ENCODE measurements around the gene OR10AD1. TPM values are rescaled to one million over a fixed set of nuclear protein-coding genes. Genes with fewer than 3 reads are reported as not detected.

The OR10AD1 gene
- total RNA-seq, 1 donor from 2014 or later: not detected

DNA sequence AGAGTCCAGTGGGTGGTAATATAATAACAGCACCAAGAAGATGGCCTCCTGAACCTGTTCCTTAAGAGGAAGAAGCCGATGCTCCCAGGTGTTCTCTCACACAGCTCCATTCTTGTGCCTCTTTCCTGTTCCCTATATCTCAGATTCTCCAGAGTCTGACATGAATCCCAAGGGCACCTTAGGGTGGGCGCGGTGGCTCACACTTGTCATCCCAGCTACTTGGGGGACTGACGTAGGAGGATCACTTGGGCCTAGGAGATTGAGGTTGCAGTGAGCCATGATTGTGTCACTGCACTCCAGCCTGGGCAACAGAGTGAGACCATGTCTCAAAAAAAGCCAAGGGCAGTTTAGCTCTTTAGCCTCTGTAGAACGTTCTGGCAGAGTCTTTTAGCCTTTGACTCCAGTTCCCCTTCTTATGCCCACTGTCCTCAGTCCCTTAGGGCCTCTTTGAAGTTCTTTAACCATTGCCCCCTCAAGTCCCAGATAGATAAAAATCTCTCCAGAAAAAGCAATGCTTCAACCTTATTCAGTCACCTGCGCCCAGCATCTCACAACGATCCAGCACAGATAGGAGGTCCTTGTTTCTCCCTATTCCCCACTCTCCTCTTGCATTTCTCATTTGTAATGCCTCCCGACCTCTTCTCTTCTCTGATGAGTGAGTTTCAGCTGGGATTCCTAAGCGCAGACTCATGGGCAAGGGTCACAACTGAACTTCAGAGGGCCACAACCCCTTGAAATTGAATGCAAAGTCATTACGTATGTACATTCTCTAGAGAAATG is 15.0 kb downstream of the OR10AD1 start:
- Mint-ChIP-seq H3K9me3 (no peaks in the 10 kb centered on the region), H3K36me3 (ENCODE audit: low read depth) (no peaks in the 10 kb centered on the region), H3K27me3 (ENCODE audit: insufficient read depth) (peaks cover 48% of the 10 kb centered on the region), H3K4me3 (no peak overlapping the region), H3K27ac (no peak overlapping the region), H3K4me1 (ENCODE audit: low read depth) (peaks cover 13% of the 10 kb centered on the region)
- intact Hi-C loops (cut with micrococcal nuclease): loop anchor here (2.0 kb wide), 2 partner anchors 23 to 431 kb away; no protein-coding TSS in a partner anchor
- no peak for DNase-seq (ENCODE audit: low spot score)

- Mint-ChIP-seq H3K4me3 (peak overlapping the region; percentile 67), H3K9me3 (no peaks in the 10 kb centered on the region), H3K36me3 (ENCODE audit: low read depth) (no peaks in the 10 kb centered on the region), H3K27ac (no peak overlapping the region), H3K27me3 (ENCODE audit: insufficient read depth) (peaks cover 60% of the 10 kb centered on the region), H3K4me1 (ENCODE audit: low read depth) (peaks cover 35% of the 10 kb centered on the region)
- intact Hi-C loops (cut with micrococcal nuclease): no loop called here
- no peak for DNase-seq (ENCODE audit: low spot score)
Observed at GRCh38 chr12:48185181-48185919, 17.7 kb downstream of the OR10AD1 start.

- peak overlapping the region; percentile 67 for H3K4me3 Mint-ChIP-seq
- intact Hi-C loops (cut with micrococcal nuclease): loop anchor here (5.0 kb wide), 4 partner anchors 77 to 477 kb away; partner anchors contain the start of genes COL2A1, RPAP3 and SENP1
- DNase-seq (ENCODE audit: low spot score): no peak
- H3K36me3 Mint-ChIP-seq (ENCODE audit: low read depth): peaks cover under 1% of the 10 kb centered on the region
- H3K4me1 Mint-ChIP-seq (ENCODE audit: low read depth): peaks cover 35% of the 10 kb centered on the region
- peak overlapping the region; percentile 29 for H3K27ac Mint-ChIP-seq
- peaks cover 57% of the 10 kb centered on the region for H3K27me3 Mint-ChIP-seq (ENCODE audit: insufficient read depth)
- H3K9me3 Mint-ChIP-seq: no peaks in the 10 kb centered on the region
Observed at GRCh38 chr12:48184549-48184922, 18.6 kb downstream of the OR10AD1 start.

GRCh38 chr12:48183876-48184548 is 19.1 kb downstream of the OR10AD1 start:
- H3K9me3 Mint-ChIP-seq: no peaks in the 10 kb centered on the region
- intact Hi-C loops (cut with micrococcal nuclease): loop anchor here (1.0 to 5.0 kb wide), 6 partner anchors 15 to 477 kb away; partner anchors contain the start of genes ASB8, COL2A1, RPAP3 and SENP1
- H3K4me3 Mint-ChIP-seq: peak overlapping the region; percentile 91
- H3K27ac Mint-ChIP-seq: peak overlapping the region; percentile 11
- DNase-seq (ENCODE audit: low spot score): no peak
- peaks cover 51% of the 10 kb centered on the region for H3K27me3 Mint-ChIP-seq (ENCODE audit: insufficient read depth)
- H3K4me1 Mint-ChIP-seq (ENCODE audit: low read depth): peaks cover 35% of the 10 kb centered on the region
- peaks cover 2% of the 10 kb centered on the region for H3K36me3 Mint-ChIP-seq (ENCODE audit: low read depth)

DNA sequence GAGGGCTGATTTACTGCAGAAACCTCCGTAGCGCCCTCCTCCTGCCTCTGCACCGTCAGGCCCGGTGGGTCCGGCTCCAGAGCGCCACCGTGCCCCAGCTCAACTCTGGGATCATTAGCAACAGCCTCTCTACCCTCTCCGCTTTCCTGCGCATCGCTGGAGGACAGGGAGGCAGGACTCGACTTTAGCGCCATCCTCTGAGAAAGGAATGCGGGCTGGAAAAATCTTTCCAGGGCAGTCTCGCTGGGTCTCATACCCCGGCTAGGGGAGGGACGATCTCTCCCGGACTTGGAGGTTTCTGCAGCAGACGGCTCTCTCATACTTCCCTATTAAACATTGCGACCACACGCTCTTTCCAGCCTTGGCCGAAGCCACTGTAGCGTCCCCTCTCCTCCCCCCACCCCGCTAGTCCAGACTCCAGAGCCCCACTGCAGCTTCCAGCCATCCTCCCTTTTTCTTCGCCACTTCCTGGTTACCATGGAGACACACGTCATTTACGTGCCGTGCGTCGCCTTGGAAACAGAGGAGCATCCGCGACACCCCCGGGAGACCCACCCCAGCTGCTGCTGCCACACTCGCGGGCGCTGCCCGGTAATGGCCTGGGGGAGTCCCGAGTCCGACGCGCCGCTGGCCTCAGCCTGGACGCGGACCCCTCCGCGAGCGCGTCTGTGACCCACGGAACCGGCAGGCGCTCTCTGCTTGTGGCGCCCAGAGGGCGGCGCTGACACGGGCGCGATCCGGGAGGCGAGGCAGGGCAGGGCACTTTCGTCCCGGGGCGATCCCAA is 19.8 kb downstream of the OR10AD1 start, which contains the start of gene CCDC184:
Gene CCDC184, plus strand, starts transcription at position 554 of the 785 bp plus-strand sequence. CDS start 479 bp downstream, outside the sequence.
- Mint-ChIP-seq H3K36me3 (ENCODE audit: low read depth) (peaks cover 2% of the 10 kb centered on the region), H3K9me3 (no peaks in the 10 kb centered on the region), H3K27ac (peak within 1 kb of the TSS; percentile 82), H3K27me3 (ENCODE audit: insufficient read depth) (peaks cover 52% of the 10 kb centered on the region), H3K4me1 (ENCODE audit: low read depth) (peaks cover 35% of the 10 kb centered on the region), H3K4me3 (peak within 1 kb of the TSS; percentile 91)
- DNase-seq (ENCODE audit: low spot score): peak; percentile 76
- intact Hi-C loops (cut with micrococcal nuclease): loop anchor here (1.0 to 5.0 kb wide), 6 partner anchors 16 to 476 kb away; partner anchors contain the start of genes ASB8, COL2A1, RPAP3 and SENP1

DNA sequence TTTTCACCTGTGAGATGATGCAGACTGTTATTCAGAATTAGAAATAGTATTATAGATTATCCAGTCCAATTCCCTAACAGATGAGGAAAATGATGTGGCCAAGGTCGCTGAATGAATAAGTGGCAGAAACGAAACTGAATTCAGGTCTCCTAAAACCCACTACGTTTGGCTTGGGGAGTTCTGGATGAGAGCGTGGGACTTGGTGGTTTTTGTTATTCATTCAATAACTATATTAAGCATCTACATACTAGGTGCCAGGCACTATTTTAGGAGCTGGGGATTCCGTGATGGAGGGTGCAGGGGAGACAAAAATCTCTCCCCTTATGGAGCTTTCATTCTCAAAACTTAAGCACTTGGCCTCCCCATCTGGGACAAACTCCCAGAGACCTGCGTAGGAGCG is 20.5 kb downstream of the OR10AD1 start:
- Mint-ChIP-seq H3K36me3 (ENCODE audit: low read depth) (peaks cover 2% of the 10 kb centered on the region), H3K27me3 (ENCODE audit: insufficient read depth) (peaks cover 52% of the 10 kb centered on the region)

GRCh38 chr12:48180857-48181495 is 22.1 kb downstream of the OR10AD1 start:
- Mint-ChIP-seq H3K36me3 (ENCODE audit: low read depth) (peaks cover 2% of the 10 kb centered on the region), H3K9me3 (no peaks in the 10 kb centered on the region), H3K27ac (no peak overlapping the region), H3K4me3 (no peak overlapping the region), H3K27me3 (ENCODE audit: insufficient read depth) (peaks cover 46% of the 10 kb centered on the region), H3K4me1 (ENCODE audit: low read depth) (peaks cover 40% of the 10 kb centered on the region)
- no peak for DNase-seq (ENCODE audit: low spot score)
- intact Hi-C loops (cut with micrococcal nuclease): loop anchor here (5.0 kb wide), 4 partner anchors 74 to 474 kb away; partner anchors contain the start of genes COL2A1, RPAP3 and SENP1

More for the DNA sequence above, 20.5 kb downstream of the OR10AD1 start:
- H3K9me3 Mint-ChIP-seq: no peaks in the 10 kb centered on the region
- H3K4me1 Mint-ChIP-seq (ENCODE audit: low read depth): peaks cover 35% of the 10 kb centered on the region
- H3K27ac Mint-ChIP-seq: peak overlapping the region; percentile 82
- no peak for DNase-seq (ENCODE audit: low spot score)
- intact Hi-C loops (cut with micrococcal nuclease): loop anchor here (1.0 to 5.0 kb wide), 6 partner anchors 16 to 475 kb away; partner anchors contain the start of genes ASB8, COL2A1, RPAP3 and SENP1
- peak overlapping the region; percentile 91 for H3K4me3 Mint-ChIP-seq

GRCh38 chr12:48180424-48180823 is 22.7 kb downstream of the OR10AD1 start:
- Mint-ChIP-seq H3K36me3 (ENCODE audit: low read depth) (peaks cover 2% of the 10 kb centered on the region), H3K27ac (no peak overlapping the region)
- DNase-seq (ENCODE audit: low spot score): no peak

DNA sequence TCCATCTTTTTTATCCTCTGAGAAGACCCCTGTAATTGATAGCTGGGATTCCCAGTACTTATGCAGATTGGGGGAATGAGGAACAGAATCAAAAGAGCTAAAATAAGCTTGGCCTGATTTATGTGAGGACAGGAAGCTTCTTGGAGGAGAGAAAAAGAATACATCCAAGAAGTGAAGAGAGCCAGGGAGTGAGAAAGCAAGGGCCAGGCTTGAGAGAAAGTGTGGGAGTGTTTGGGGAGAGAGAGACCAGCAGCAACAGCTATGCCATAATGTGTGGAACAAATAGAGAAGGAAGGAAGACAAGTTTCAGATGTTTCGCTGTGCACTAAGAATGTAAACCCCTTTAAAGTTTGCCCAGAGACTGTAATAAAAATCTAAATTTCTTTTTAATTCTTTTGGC is 23.6 kb downstream of the OR10AD1 start:
- intact Hi-C loops (cut with micrococcal nuclease): no loop called here
- DNase-seq (ENCODE audit: low spot score): no peak
- peaks cover 40% of the 10 kb centered on the region for H3K4me1 Mint-ChIP-seq (ENCODE audit: low read depth)
- no peaks in the 10 kb centered on the region for H3K9me3 Mint-ChIP-seq
- peaks cover 31% of the 10 kb centered on the region for H3K27me3 Mint-ChIP-seq (ENCODE audit: insufficient read depth)
- H3K4me3 Mint-ChIP-seq: no peak overlapping the region
- H3K27ac Mint-ChIP-seq: no peak overlapping the region
- H3K36me3 Mint-ChIP-seq (ENCODE audit: low read depth): peaks cover 2% of the 10 kb centered on the region

More at GRCh38 chr12:48180424-48180823, 22.7 kb downstream of the OR10AD1 start:
- peaks cover 40% of the 10 kb centered on the region for H3K27me3 Mint-ChIP-seq (ENCODE audit: insufficient read depth)
- H3K9me3 Mint-ChIP-seq: no peaks in the 10 kb centered on the region
- H3K4me3 Mint-ChIP-seq: no peak overlapping the region
- H3K4me1 Mint-ChIP-seq (ENCODE audit: low read depth): peaks cover 40% of the 10 kb centered on the region
- intact Hi-C loops (cut with micrococcal nuclease): loop anchor here (5.0 kb wide), 4 partner anchors 73 to 473 kb away; partner anchors contain the start of genes COL2A1, RPAP3 and SENP1

GRCh38 chr12:48177982-48178381 is 25.1 kb downstream of the OR10AD1 start:
- intact Hi-C loops (cut with micrococcal nuclease): no loop called here
- no peak overlapping the region for H3K4me3 Mint-ChIP-seq
- no peak overlapping the region for H3K27ac Mint-ChIP-seq
- H3K36me3 Mint-ChIP-seq (ENCODE audit: low read depth): peaks cover 2% of the 10 kb centered on the region
- H3K4me1 Mint-ChIP-seq (ENCODE audit: low read depth): peaks cover 39% of the 10 kb centered on the region
- H3K27me3 Mint-ChIP-seq (ENCODE audit: insufficient read depth): peaks cover 27% of the 10 kb centered on the region
- no peaks in the 10 kb centered on the region for H3K9me3 Mint-ChIP-seq
- DNase-seq (ENCODE audit: low spot score): no peak

- H3K27ac Mint-ChIP-seq: no peak overlapping the region
- H3K36me3 Mint-ChIP-seq (ENCODE audit: low read depth): peaks cover 2% of the 10 kb centered on the region
- H3K9me3 Mint-ChIP-seq: no peaks in the 10 kb centered on the region
- peaks cover 23% of the 10 kb centered on the region for H3K4me1 Mint-ChIP-seq (ENCODE audit: low read depth)
- intact Hi-C loops (cut with micrococcal nuclease): no loop called here
- H3K4me3 Mint-ChIP-seq: peak overlapping the region; percentile 2
- no peak for DNase-seq (ENCODE audit: low spot score)
- peaks cover 20% of the 10 kb centered on the region for H3K27me3 Mint-ChIP-seq (ENCODE audit: insufficient read depth)
Observed at GRCh38 chr12:48176417-48176751, 26.7 kb downstream of the OR10AD1 start.

All from activated T-helper 1 cell treated with anti-CD3 and anti-CD28 coated beads, Interleukin-12 subunit alpha, Interleukin-12 subunit beta, Interleukin-2, Interleukin-4 antibody, amounts not matched to agents 30 ng/mL and 10 ng/mL and 1 ng/mL, durations not matched to agents 14 hours and 24 hours and 36 hours (primary cell).